Fibroblast of the aortic adventitia (primary cell): ENCODE results near the gene MVB12B. TPM values are rescaled to one million over a fixed set of nuclear protein-coding genes. Genes with fewer than 3 reads are reported as not detected.

ENCODE experiments used
- DNase-seq: peaks from one replicate; pipeline ENCODE4 v3.0.0-alpha.2; 2010; ENCODE audit warnings: low read depth
- H3K4me3 ChIP-seq: 2 replicates; pipeline ENCODE4 v1.5.1; 2011; ENCODE audit warnings: low read depth, mild to moderate bottlenecking, control low read depth, low read length, moderate library complexity
- CTCF ChIP-seq: IDR thresholded peaks from 2 replicates; pipeline ENCODE4 v1.5.1; 2011; ENCODE audit warnings: mild to moderate bottlenecking, low read length, control low read depth, inconsistent platforms; ENCODE audit not compliant: insufficient read depth
- total RNA-seq: library from RNA; depleted of rRNA; stranded (reverse); fragments of >200 nt; gene quantifications from 2 replicates; pipeline ENCODE4 v1.2.3, GENCODE V29; 2012; ENCODE audit warnings: low replicate concordance

Gene MVB12B
- total RNA-seq, 1 donor, result 3.5 TPM

- no peak for DNase-seq
- no peak for TF ChIP-seq CTCF
- no peak overlapping the region for H3K4me3 ChIP-seq
These were observed 205.0 kb downstream of the MVB12B start for GRCh38 chr9:126531591-126531990.

- no peak overlapping the region for H3K4me3 ChIP-seq
- TF ChIP-seq CTCF, result no peak
- peak; percentile 17 for DNase-seq
These were observed 205.4 kb downstream of the MVB12B start for GRCh38 chr9:126532019-126532462.

GRCh38 chr9:126532489-126532888, 205.9 kb downstream of the MVB12B start:
- H3K4me3 ChIP-seq, result no peak overlapping the region
- DNase-seq, result no peak
- no peak for TF ChIP-seq CTCF

GRCh38 chr9:126532951-126533925, 206.6 kb downstream of the MVB12B start:
- DNase-seq, result no peak
- TF ChIP-seq CTCF, result no peak
- no peak overlapping the region for H3K4me3 ChIP-seq

- no peak for TF ChIP-seq CTCF
- DNase-seq, result no peak
- no peak overlapping the region for H3K4me3 ChIP-seq
These were observed 207.3 kb downstream of the MVB12B start for GRCh38 chr9:126533926-126534310.

GRCh38 chr9:126534431-126535186, 208.0 kb downstream of the MVB12B start:
- no peak for DNase-seq
- H3K4me3 ChIP-seq, result no peak overlapping the region
- no peak for TF ChIP-seq CTCF
